Measurements from ENCODE around the gene PNPLA8.

PNPLA8 gene

GRCh38 chr7:108455998-108456677, 69.8 kb downstream of the PNPLA8 start, which contains the start of gene NRCAM (continued):
- TF ChIP-seq, protein P1, sequence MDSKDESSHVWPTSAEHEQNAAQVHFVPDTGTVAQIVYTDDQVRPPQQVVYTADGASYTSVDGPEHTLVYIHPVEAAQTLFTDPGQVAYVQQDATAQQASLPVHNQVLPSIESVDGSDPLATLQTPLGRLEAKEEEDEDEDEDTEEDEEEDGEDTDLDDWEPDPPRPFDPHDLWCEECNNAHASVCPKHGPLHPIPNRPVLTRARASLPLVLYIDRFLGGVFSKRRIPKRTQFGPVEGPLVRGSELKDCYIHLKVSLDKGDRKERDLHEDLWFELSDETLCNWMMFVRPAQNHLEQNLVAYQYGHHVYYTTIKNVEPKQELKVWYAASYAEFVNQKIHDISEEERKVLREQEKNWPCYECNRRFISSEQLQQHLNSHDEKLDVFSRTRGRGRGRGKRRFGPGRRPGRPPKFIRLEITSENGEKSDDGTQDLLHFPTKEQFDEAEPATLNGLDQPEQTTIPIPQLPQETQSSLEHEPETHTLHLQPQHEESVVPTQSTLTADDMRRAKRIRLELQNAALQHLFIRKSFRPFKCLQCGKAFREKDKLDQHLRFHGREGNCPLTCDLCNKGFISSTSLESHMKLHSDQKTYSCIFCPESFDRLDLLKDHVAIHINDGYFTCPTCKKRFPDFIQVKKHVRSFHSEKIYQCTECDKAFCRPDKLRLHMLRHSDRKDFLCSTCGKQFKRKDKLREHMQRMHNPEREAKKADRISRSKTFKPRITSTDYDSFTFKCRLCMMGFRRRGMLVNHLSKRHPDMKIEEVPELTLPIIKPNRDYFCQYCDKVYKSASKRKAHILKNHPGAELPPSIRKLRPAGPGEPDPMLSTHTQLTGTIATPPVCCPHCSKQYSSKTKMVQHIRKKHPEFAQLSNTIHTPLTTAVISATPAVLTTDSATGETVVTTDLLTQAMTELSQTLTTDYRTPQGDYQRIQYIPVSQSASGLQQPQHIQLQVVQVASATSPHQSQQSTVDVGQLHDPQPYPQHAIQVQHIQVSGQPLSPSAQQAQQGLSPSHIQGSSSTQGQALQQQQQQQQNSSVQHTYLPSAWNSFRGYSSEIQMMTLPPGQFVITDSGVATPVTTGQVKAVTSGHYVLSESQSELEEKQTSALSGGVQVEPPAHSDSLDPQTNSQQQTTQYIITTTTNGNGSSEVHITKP (tag by site-specific recombination; IDR thresholded peaks at IDR 0.05), result 0 out of 2 replicates have a peak, but pooled peaks have one; percentile 52
- TF ChIP-seq ZNF140 (tag by site-specific recombination; IDR thresholded peaks at IDR 0.05) (no peak), SETDB1 (IDR thresholded peaks at IDR 0.05; ENCODE audit: insufficient read length, low read length) (no peak), PRDM1 (tag by site-specific recombination; IDR thresholded peaks at IDR 0.05) (no peak), ZEB2 (tag by site-specific recombination; IDR thresholded peaks at IDR 0.05) (peak; percentile 56), ZNF324 (tag by site-specific recombination; IDR thresholded peaks at IDR 0.05) (peak; percentile 63; the same call in 1 of the 2 replicates), WT1 (tag by site-specific recombination; IDR thresholded peaks at IDR 0.05) (peak; percentile 95), ZNF112 (tag by site-specific recombination; IDR thresholded peaks at IDR 0.05) (no peak), ZNF501 (tag by site-specific recombination; IDR thresholded peaks at IDR 0.05) (peak; percentile 81), ZNF146 (tag by site-specific recombination; IDR thresholded peaks at IDR 0.05) (peak; percentile 18; the same call in 1 of the 2 replicates), ZNF341 (tag by site-specific recombination; IDR thresholded peaks at IDR 0.05; ENCODE audit: low read depth) (peak; percentile 92), ZFP3 (tag by site-specific recombination; IDR thresholded peaks at IDR 0.05; ENCODE audit: low read depth) (no peak), ZXDB (tag by site-specific recombination; IDR thresholded peaks at IDR 0.05) (peak; percentile 64), ZSCAN16 (tag by site-specific recombination; IDR thresholded peaks at IDR 0.05) (peak; percentile 60; the same call in 1 of the 2 replicates), KLF8 (tag by site-specific recombination; IDR thresholded peaks at IDR 0.05) (peak; percentile 73; the same call in 1 of the 2 replicates), ZNF600 (tag by site-specific recombination; IDR thresholded peaks at IDR 0.05) (peak; percentile 78; the same call in 1 of the 2 replicates), ZNF248 (tag by site-specific recombination; IDR thresholded peaks at IDR 0.05) (no peak), EGR2 (tag by site-specific recombination; IDR thresholded peaks at IDR 0.05; ENCODE audit: low read depth) (peak; percentile 87), GLIS1 (tag by site-specific recombination; IDR thresholded peaks at IDR 0.05) (peak; percentile 69)
- TF ChIP-seq, protein P2, sequence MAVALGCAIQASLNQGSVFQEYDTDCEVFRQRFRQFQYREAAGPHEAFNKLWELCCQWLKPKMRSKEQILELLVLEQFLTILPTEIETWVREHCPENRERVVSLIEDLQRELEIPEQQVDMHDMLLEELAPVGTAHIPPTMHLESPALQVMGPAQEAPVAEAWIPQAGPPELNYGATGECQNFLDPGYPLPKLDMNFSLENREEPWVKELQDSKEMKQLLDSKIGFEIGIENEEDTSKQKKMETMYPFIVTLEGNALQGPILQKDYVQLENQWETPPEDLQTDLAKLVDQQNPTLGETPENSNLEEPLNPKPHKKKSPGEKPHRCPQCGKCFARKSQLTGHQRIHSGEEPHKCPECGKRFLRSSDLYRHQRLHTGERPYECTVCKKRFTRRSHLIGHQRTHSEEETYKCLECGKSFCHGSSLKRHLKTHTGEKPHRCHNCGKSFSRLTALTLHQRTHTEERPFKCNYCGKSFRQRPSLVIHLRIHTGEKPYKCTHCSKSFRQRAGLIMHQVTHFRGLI (tag by site-specific recombination; IDR thresholded peaks at IDR 0.05), result 0 out of 2 replicates have a peak, but pooled peaks have one; percentile 35
- TF ChIP-seq, protein P3, sequence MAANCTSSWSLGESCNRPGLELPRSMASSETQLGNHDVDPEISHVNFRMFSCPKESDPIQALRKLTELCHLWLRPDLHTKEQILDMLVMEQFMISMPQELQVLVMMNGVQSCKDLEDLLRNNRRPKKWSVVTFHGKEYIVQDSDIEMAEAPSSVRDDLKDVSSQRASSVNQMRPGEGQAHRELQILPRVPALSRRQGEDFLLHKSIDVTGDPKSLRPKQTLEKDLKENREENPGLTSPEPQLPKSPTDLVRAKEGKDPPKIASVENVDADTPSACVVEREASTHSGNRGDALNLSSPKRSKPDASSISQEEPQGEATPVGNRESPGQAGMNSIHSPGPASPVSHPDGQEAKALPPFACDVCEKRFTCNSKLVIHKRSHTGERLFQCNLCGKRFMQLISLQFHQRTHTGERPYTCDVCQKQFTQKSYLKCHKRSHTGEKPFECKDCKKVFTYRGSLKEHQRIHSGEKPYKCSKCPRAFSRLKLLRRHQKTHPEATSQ (tag by site-specific recombination; IDR thresholded peaks at IDR 0.05), result no peak

All from HEK293 (cell line).